ENCODE results near the gene HAT1. TPM values are rescaled to one million over a fixed set of nuclear protein-coding genes. Genes with fewer than 3 reads are reported as not detected.
"Not testable (repeated sequence)": the region's sequence is repeated elsewhere in the genome, so short reads cannot be mapped to it uniquely, and the experiment has no call there.

The HAT1 gene
- polyA plus RNA-seq, 1 donor = 39.4 TPM

DNA sequence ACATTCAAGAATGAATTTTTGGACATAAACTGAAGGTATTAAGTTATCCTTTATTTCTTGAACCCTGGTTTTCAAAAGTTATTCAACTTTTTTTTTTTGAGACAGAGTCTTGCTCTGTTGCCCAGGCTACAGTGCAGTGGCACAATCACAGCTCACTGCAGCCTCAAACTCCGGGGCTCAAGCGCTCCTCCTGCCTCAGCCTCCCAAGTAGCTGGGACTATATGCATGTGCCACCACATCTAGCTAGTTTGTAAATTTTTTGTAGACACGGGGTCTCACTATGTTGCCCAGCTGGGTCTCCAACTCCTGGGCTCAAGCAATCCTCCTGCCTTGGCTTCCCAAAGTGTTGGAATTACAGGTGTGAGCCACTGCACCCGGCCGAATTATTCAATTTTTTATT, 74.8 kb downstream of the HAT1 start:
- H3K9me3 ChIP-seq (ENCODE audit: control insufficient read depth, low read depth, low read length); H3K36me3 ChIP-seq (ENCODE audit: control insufficient read depth, insufficient read depth, low read length); H3K4me1 ChIP-seq (ENCODE audit: control insufficient read depth, insufficient read depth, low read length); H3K27ac ChIP-seq (ENCODE audit: low read length); DNase-seq; H3K4me3 ChIP-seq (ENCODE audit: low read length): not testable (repeated sequence)
- WGBS (ENCODE audit: insufficient coverage, low lambda C conversion rate) = no CpG with 5 or more reads among the region's 5 CpGs
- peaks cover 16% of the 10 kb centered on the region for H3K27me3 ChIP-seq (ENCODE audit: control insufficient read depth, insufficient read depth, low read length)

DNA sequence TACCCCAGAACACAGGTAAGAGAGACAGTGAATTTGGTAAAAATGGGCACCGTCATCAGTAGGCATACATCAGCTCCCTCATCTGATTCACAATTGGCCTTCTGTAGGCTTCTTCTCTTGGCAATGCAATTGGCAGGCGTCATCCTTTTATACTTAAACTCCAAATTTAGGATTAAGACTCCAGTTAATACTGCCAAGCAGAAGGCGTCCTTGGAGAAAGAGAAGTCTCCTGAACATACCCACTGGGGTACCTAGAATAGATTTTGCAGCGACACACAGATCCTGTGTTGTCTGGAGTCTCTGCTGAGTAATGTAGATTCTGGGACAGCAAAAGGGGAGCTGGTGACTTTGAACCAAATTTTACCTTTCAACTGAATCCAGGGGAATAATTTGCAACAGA, 76.9 kb downstream of the HAT1 start:
- H3K4me1 ChIP-seq (ENCODE audit: control insufficient read depth, insufficient read depth, low read length) = peaks cover 5% of the 10 kb centered on the region
- peaks cover 16% of the 10 kb centered on the region for H3K27me3 ChIP-seq (ENCODE audit: control insufficient read depth, insufficient read depth, low read length)
- no peak overlapping the region for H3K27ac ChIP-seq (ENCODE audit: low read length)
- 60% methylated on average over 1 of the region's 4 CpGs for WGBS (ENCODE audit: insufficient coverage, low lambda C conversion rate)
- no peaks in the 10 kb centered on the region for H3K9me3 ChIP-seq (ENCODE audit: control insufficient read depth, low read depth, low read length)
- no peak for DNase-seq
- peak overlapping the region; percentile 58 for H3K4me3 ChIP-seq (ENCODE audit: low read length)
- no peaks in the 10 kb centered on the region for H3K36me3 ChIP-seq (ENCODE audit: control insufficient read depth, insufficient read depth, low read length)

DNA sequence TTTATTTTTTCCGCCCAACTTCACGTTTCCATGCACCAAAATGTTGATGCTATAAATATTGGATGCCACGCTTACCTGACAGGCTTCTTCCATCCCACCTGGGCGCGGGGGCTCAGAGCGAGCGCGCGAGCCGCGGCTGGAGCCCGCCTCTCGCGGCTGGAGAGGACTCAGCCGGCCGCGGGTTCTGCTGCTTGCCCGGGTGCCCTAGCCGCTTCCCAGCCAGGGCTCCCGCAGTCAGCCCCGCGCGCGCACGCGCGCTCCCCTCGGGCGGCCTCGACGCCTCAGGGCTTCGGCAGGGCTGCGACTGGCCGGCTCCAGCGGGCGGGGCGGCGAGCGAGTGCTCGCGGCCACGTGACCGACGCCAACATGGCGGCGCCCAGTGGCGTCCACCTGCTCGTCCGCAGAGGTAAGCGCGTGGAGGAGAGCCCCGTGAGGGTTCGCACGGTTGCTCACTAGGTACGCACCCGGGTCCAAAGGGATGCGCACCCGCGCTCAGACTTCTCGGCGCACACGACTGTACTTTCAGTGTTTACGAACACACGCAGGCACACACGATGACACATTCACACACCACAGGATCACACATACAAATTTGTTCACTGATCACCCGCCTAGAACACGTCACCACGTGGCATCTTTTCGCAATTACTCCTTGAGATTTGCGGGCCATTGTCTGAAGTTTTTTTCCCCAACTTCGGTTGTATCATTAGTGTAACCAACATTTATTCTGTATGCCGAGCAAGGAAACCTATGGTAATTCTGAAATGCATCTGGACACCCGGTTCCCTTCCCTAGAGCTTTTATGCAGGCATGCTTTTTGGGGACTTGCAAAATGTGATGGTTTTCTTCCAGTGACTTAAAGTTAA, 77.6 kb downstream of the HAT1 start, which contains the start of gene METAP1D:
Gene METAP1D, plus strand, starts transcription at position 350 of the 866 bp plus-strand sequence. Its CDS starts 17 bp downstream, at position 367.
- H3K27me3 ChIP-seq (ENCODE audit: control insufficient read depth, insufficient read depth, low read length) = peaks cover 16% of the 10 kb centered on the region
- H3K4me3 ChIP-seq (ENCODE audit: low read length) = peak within 1 kb of the TSS; percentile 86
- no CpG with 5 or more reads among the region's 73 CpGs for WGBS (ENCODE audit: insufficient coverage, low lambda C conversion rate)
- no peak within 1 kb of the TSS for H3K27ac ChIP-seq (ENCODE audit: low read length)
- peaks cover 5% of the 10 kb centered on the region for H3K4me1 ChIP-seq (ENCODE audit: control insufficient read depth, insufficient read depth, low read length)
- no peaks in the 10 kb centered on the region for H3K9me3 ChIP-seq (ENCODE audit: control insufficient read depth, low read depth, low read length)
- peak; percentile 94 to 95 for DNase-seq
- no peaks in the 10 kb centered on the region for H3K36me3 ChIP-seq (ENCODE audit: control insufficient read depth, insufficient read depth, low read length)

DNA sequence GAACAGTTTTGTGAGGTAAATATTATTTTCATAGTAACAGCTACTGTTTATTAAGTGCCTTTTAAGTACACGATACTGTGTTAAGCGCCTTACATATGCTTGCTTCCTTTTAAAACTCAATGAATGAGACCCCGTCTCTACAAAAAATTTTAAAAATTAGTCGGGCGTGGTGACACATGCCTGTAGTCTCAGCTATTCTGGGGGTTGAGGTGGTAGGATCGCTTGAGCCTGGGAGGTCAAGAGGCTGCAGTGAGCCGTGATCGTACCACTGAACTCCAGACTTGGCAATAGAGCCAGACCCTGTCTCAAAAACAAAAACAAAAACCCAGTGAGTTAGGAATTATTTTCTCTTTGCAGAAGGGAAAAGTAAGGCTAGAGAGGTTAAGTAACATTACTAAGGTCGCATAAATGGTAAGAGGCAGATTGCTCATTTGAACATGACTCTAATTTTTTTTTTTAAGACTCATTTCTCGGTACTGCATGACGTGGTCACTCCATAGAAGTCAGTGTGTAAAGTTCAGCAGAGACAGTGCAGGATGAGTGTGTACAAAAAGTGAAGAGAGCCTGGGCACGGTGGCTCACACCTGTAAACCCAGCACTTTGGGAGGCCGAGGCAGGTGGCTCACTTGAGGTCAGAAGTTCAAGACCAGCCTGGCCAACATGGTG, 78.6 kb downstream of the HAT1 start:
- WGBS (ENCODE audit: insufficient coverage, low lambda C conversion rate) = no CpG with 5 or more reads among the region's 13 CpGs
- no peaks in the 10 kb centered on the region for H3K9me3 ChIP-seq (ENCODE audit: control insufficient read depth, low read depth, low read length)
- no peak for DNase-seq
- peaks cover 16% of the 10 kb centered on the region for H3K27me3 ChIP-seq (ENCODE audit: control insufficient read depth, insufficient read depth, low read length)
- peaks cover 5% of the 10 kb centered on the region for H3K4me1 ChIP-seq (ENCODE audit: control insufficient read depth, insufficient read depth, low read length)
- H3K36me3 ChIP-seq (ENCODE audit: control insufficient read depth, insufficient read depth, low read length) = no peaks in the 10 kb centered on the region
- peak overlapping the region; percentile 86 for H3K4me3 ChIP-seq (ENCODE audit: low read length)
- no peak overlapping the region for H3K27ac ChIP-seq (ENCODE audit: low read length)

DNA sequence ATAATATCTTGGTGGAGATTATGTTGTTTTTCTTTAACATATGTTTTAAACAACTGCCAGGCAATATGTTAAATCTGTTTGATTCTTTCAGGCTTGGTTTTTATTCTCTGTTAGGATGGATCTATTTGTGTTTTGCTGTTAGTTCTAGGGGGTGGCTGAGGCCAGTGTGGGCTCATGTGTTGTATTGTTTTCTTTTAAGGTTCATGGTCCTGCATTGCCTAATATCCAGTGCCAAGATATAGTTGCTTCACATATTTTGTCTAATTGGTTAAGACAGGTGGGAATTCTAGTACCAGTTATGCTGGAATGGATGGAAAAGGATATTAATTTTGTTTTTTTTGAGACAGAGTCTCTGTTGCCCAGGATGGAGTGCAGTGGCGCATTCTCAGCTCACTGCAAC, 85.1 kb downstream of the HAT1 start:
- Histone ChIP-seq H3K9me3 (ENCODE audit: control insufficient read depth, low read depth, low read length) (no peaks in the 10 kb centered on the region), H3K27me3 (ENCODE audit: control insufficient read depth, insufficient read depth, low read length) (no peaks in the 10 kb centered on the region), H3K27ac (ENCODE audit: low read length) (no peak overlapping the region), H3K36me3 (ENCODE audit: control insufficient read depth, insufficient read depth, low read length) (no peaks in the 10 kb centered on the region), H3K4me1 (ENCODE audit: control insufficient read depth, insufficient read depth, low read length) (no peaks in the 10 kb centered on the region), H3K4me3 (ENCODE audit: low read length) (no peak overlapping the region)
- no CpG with 5 or more reads among the region's 1 CpG for WGBS (ENCODE audit: insufficient coverage, low lambda C conversion rate)
- DNase-seq = no peak

DNA sequence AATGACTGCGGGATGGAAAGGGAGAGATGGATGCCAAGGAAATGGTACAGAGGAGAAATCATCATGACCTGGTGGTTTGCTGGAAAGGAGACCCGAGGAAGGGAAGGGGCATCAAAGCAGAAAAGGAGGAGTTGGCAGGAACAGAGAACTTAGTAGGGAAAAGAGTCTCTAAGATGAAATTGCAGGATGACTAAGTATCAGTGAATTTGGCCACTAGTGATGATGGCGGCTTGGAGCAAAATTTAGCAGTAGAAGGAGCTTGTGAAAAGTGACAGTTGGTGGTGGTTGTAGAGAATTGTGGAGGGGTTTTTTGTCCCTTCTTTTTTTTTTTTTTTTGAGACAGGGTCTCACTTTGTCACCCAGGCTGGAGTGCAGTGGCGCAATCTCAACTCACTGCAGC, 87.6 kb downstream of the HAT1 start:
- H3K27ac ChIP-seq (ENCODE audit: low read length) = no peak overlapping the region
- no peak overlapping the region for H3K4me3 ChIP-seq (ENCODE audit: low read length)
- no peaks in the 10 kb centered on the region for H3K36me3 ChIP-seq (ENCODE audit: control insufficient read depth, insufficient read depth, low read length)
- no peak for DNase-seq
- H3K9me3 ChIP-seq (ENCODE audit: control insufficient read depth, low read depth, low read length) = no peaks in the 10 kb centered on the region
- WGBS (ENCODE audit: insufficient coverage, low lambda C conversion rate) = 95% methylated on average over 2 of the region's 4 CpGs
- no peaks in the 10 kb centered on the region for H3K4me1 ChIP-seq (ENCODE audit: control insufficient read depth, insufficient read depth, low read length)
- no peaks in the 10 kb centered on the region for H3K27me3 ChIP-seq (ENCODE audit: control insufficient read depth, insufficient read depth, low read length)

DNA sequence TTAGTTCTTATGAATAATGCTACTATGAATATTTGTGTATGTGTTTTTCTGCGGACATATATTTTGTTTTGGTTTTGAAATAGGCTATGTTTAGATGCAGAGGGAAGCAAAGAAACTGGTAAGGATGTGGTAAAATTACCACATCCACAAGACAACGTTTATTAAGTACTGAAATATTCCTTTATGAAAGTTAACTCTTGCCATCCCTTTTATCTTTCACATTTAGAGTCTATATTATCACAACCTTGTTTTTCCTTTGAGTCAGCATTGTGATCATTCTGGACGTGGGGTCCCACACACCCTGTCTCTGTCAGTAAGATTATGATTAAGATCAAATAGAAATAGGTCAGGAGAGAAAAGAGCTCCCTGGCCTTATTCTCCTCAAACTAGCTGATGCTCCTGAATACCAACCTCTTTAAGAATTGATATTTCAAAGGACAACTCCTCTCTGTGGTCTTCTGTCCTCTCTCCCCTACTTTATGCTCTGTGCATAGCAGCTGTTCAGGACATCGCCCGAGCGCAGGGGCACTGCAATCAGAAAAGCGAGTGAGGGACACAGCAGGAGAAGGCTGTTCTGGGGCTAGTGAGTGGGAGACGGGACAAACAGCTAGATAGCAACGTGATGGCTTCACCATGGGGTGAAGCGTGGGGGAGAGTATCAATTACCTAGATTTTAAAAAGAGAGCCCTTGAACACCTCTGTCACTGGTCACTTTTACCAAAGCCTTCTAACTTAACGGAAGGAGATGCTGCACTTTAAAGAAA, 89.7 kb downstream of the HAT1 start:
- H3K27ac ChIP-seq (ENCODE audit: low read length) = no peak overlapping the region
- no peaks in the 10 kb centered on the region for H3K27me3 ChIP-seq (ENCODE audit: control insufficient read depth, insufficient read depth, low read length)
- 100% methylated on average over 1 of the region's 11 CpGs for WGBS (ENCODE audit: insufficient coverage, low lambda C conversion rate)
- no peaks in the 10 kb centered on the region for H3K36me3 ChIP-seq (ENCODE audit: control insufficient read depth, insufficient read depth, low read length)
- DNase-seq = no peak
- H3K4me1 ChIP-seq (ENCODE audit: control insufficient read depth, insufficient read depth, low read length) = no peaks in the 10 kb centered on the region
- no peaks in the 10 kb centered on the region for H3K9me3 ChIP-seq (ENCODE audit: control insufficient read depth, low read depth, low read length)
- no peak overlapping the region for H3K4me3 ChIP-seq (ENCODE audit: low read length)

DNA sequence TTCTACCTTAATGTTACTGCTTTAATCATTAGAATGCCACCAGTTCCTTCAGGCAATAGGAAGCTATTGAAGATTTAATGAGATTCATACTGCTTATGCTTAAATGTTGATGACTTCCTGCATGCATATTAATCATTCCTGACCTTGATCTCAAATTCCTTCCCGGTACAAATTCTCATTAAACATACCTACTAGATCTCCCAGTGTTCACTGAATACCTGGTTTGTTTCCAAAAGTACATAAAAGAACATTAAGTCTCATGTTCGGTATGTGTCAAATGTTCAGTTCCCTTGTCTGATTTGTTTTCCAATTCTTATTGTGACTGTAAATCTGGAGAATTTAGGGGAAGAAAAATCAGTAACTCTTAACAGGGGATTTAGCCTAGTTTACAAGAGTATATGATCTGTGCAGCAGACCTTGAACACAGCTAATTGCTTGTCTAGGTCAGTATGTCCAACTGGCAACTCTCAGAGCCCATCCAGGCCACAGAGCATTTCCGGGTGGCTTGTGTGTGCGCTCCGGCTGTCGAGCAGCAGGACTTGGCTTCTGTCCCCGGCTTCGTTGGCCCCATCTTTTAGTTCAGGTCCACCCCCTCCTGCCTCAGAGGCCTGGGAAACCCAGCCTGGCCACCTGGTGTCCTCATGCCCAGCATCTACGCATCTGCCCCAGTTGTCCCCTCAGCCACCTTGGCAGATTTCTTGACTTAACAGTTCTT, 90.6 kb downstream of the HAT1 start:
- no peaks in the 10 kb centered on the region for H3K36me3 ChIP-seq (ENCODE audit: control insufficient read depth, insufficient read depth, low read length)
- no peaks in the 10 kb centered on the region for H3K9me3 ChIP-seq (ENCODE audit: control insufficient read depth, low read depth, low read length)
- no peak overlapping the region for H3K4me3 ChIP-seq (ENCODE audit: low read length)
- no CpG with 5 or more reads among the region's 9 CpGs for WGBS (ENCODE audit: insufficient coverage, low lambda C conversion rate)
- DNase-seq = no peak
- H3K27ac ChIP-seq (ENCODE audit: low read length) = no peak overlapping the region
- no peaks in the 10 kb centered on the region for H3K4me1 ChIP-seq (ENCODE audit: control insufficient read depth, insufficient read depth, low read length)
- H3K27me3 ChIP-seq (ENCODE audit: control insufficient read depth, insufficient read depth, low read length) = no peaks in the 10 kb centered on the region

DNA sequence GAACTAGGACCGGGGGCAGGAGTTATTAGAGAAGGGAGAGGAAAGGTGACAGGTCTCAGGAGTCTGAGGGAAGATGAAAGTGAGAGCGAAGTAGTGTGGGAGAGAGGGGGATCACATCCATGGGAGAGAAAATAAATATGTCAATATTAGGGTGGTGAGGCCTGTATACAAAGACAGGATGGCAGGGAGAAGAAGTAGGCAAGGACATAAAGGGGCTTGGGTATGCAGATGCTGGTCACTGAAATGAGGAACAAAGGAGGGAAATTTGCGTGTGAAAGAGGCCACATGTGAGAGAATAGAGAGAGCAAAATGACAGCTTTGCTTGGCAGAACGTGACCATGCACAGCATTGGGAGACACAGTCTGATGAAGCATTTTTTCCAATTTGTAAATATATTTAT, 91.1 kb downstream of the HAT1 start:
- Histone ChIP-seq H3K9me3 (ENCODE audit: control insufficient read depth, low read depth, low read length) (no peaks in the 10 kb centered on the region), H3K36me3 (ENCODE audit: control insufficient read depth, insufficient read depth, low read length) (no peaks in the 10 kb centered on the region), H3K27ac (ENCODE audit: low read length) (no peak overlapping the region), H3K4me1 (ENCODE audit: control insufficient read depth, insufficient read depth, low read length) (no peaks in the 10 kb centered on the region), H3K4me3 (ENCODE audit: low read length) (no peak overlapping the region), H3K27me3 (ENCODE audit: control insufficient read depth, insufficient read depth, low read length) (no peaks in the 10 kb centered on the region)
- DNase-seq = no peak
- WGBS (ENCODE audit: insufficient coverage, low lambda C conversion rate) = 100% methylated on average over 1 of the region's 4 CpGs
